Measurements from ENCODE around the gene SAMD1. TPM values are rescaled to one million over a fixed set of nuclear protein-coding genes. Genes with fewer than 3 reads are reported as not detected.
"Not testable (repeated sequence)": the region's sequence is repeated elsewhere in the genome, so short reads cannot be mapped to it uniquely, and the experiment has no call there.

The SAMD1 gene
- total RNA-seq, 2 experiments from 2014 or later, result 62.1 to 66.9 TPM

- Mint-ChIP-seq H3K27ac (no peak overlapping the region), H3K4me3 (no peak overlapping the region), H3K9me3 (no peaks in the 10 kb centered on the region), H3K4me1 (ENCODE audit: low read depth) (peaks cover 13% of the 10 kb centered on the region), H3K27me3 (no peaks in the 10 kb centered on the region), H3K36me3 (ENCODE audit: low read depth) (peaks cover 60% of the 10 kb centered on the region)
- peak; percentile 96 for TF ChIP-seq CTCF (IDR thresholded peaks at IDR 0.05)
- DNase-seq (peak; percentile 85), ATAC-seq (peak; percentile 97)
- ChIA-PET CTCF (interaction anchor here (0.6 to 6.6 kb wide), 31 partner anchors 11 to 220 kb away, joined by 3 to 69 read pairs (median 4); partner anchors contain the start of genes IL27RA, MISP3 and PALM3), POLR2A (interaction anchor here (0.9 kb wide), 1 partner anchor 22 kb away, joined by 3 read pairs; no protein-coding TSS in a partner anchor)
- intact Hi-C loops (cut with micrococcal nuclease), result no loop called here
Observed at GRCh38 chr19:14048443-14049153, 42.0 kb downstream of the SAMD1 start.

GRCh38 chr19:14047866-14048265 lies 42.7 kb downstream of the SAMD1 start:
- ATAC-seq; H3K27me3 Mint-ChIP-seq; POLR2A ChIA-PET; intact Hi-C loops (cut with micrococcal nuclease); H3K9me3 Mint-ChIP-seq; H3K27ac Mint-ChIP-seq; H3K4me3 Mint-ChIP-seq; DNase-seq: not testable (repeated sequence)
- Mint-ChIP-seq H3K36me3 (ENCODE audit: low read depth) (peaks cover 60% of the 10 kb centered on the region), H3K4me1 (ENCODE audit: low read depth) (peaks cover 14% of the 10 kb centered on the region)
- CTCF ChIA-PET, result interaction anchor here (0.6 to 6.6 kb wide), 29 partner anchors 11 to 219 kb away, joined by 3 to 69 read pairs (median 4); partner anchors contain the start of genes IL27RA, MISP3 and PALM3

GRCh38 chr19:14042659-14043608 lies 47.6 kb downstream of the SAMD1 start:
- H3K4me1 Mint-ChIP-seq (ENCODE audit: low read depth), result peaks cover 15% of the 10 kb centered on the region
- ChIA-PET POLR2A (interaction anchor here (1.2 kb wide), 1 partner anchor 11 kb away, joined by 5 read pairs; the partner anchor contains the start of gene IL27RA), CTCF (interaction anchor here (0.8 to 2.1 kb wide), 14 partner anchors 9 to 161 kb away, joined by 3 to 12 read pairs (median 4); partner anchors contain the start of genes IL27RA, MISP3 and RLN3)
- TF ChIP-seq CTCF (IDR thresholded peaks at IDR 0.05), result peak; percentile 58
- H3K27me3 Mint-ChIP-seq; H3K9me3 Mint-ChIP-seq; H3K4me3 Mint-ChIP-seq; intact Hi-C loops (cut with micrococcal nuclease): not testable (repeated sequence)
- peak overlapping the region; percentile 70 for H3K27ac Mint-ChIP-seq
- DNase-seq (peak; percentile 55), ATAC-seq (peak; percentile 62)
- peaks cover 48% of the 10 kb centered on the region for H3K36me3 Mint-ChIP-seq (ENCODE audit: low read depth)

- no peak overlapping the region for H3K27ac Mint-ChIP-seq
- intact Hi-C loops (cut with micrococcal nuclease), result loop anchor here (10.0 kb wide), 1 partner anchor 154 kb away; no protein-coding TSS in a partner anchor
- DNase-seq (no peak), ATAC-seq (no peak)
- ChIA-PET POLR2A (no interaction called here), CTCF (interaction anchor here (1.5 kb wide), 1 partner anchor 123 kb away, joined by 3 read pairs; no protein-coding TSS in a partner anchor)
- peaks cover 18% of the 10 kb centered on the region for H3K4me1 Mint-ChIP-seq (ENCODE audit: low read depth)
- peaks cover 36% of the 10 kb centered on the region for H3K36me3 Mint-ChIP-seq (ENCODE audit: low read depth)
- no peaks in the 10 kb centered on the region for H3K9me3 Mint-ChIP-seq
- no peak for TF ChIP-seq CTCF (IDR thresholded peaks at IDR 0.05)
- H3K4me3 Mint-ChIP-seq, result no peak overlapping the region
- H3K27me3 Mint-ChIP-seq, result no peaks in the 10 kb centered on the region
Observed at GRCh38 chr19:14039181-14039580, 51.4 kb downstream of the SAMD1 start.

Other genes starting within 250 kb of the SAMD1 start
- 1 to 10 TPM in 1 of 2 experiments, under 1 TPM in 1; 0.56 to 1.3 TPM for gene NANOS3, start 213.6 kb downstream of the SAMD1 start, total RNA-seq
- gene BRME1, start 184.6 kb downstream of the SAMD1 start, total RNA-seq, result 1 to 10 TPM; 3.6 to 5.2 TPM
- gene CC2D1A, start 184.6 kb downstream of the SAMD1 start, total RNA-seq, result 10 to 100 TPM; 22.4 to 23.8 TPM
- gene PODNL1, start 152.3 kb downstream of the SAMD1 start, total RNA-seq, result not detected
- gene DCAF15, start 138.2 kb downstream of the SAMD1 start, total RNA-seq, result 10 to 100 TPM; 51.3 to 51.9 TPM
- gene RFX1, start 84.4 kb downstream of the SAMD1 start, total RNA-seq, result 10 to 100 TPM; 13.3 to 14.1 TPM
- gene RLN3, start 62.6 kb downstream of the SAMD1 start, total RNA-seq, result not detected
- 10 to 100 TPM; 46.5 to 48.2 TPM for gene IL27RA, start 59.0 kb downstream of the SAMD1 start, total RNA-seq
- gene PALM3, start 28.7 kb downstream of the SAMD1 start, total RNA-seq, result not detected
- 1 to 10 TPM; 1.4 to 1.5 TPM for gene MISP3, start 18.0 kb downstream of the SAMD1 start, total RNA-seq
- not detected for gene C19orf67, start 5.0 kb downstream of the SAMD1 start, total RNA-seq
- gene PRKACA, start 27.0 kb upstream of the SAMD1 start, total RNA-seq, result 10 to 100 TPM; 61.0 to 61.5 TPM
- gene ASF1B, start 45.8 kb upstream of the SAMD1 start, total RNA-seq, result 10 to 100 TPM; 53.5 to 55.3 TPM
- 10 to 100 TPM; 11.8 to 14.5 TPM for gene ADGRL1, start 115.4 kb upstream of the SAMD1 start, total RNA-seq

All from activated CD8-positive, alpha-beta T cell treated with anti-CD3 and anti-CD28 coated beads for 36 hours (primary cell).